ENCODE data around the gene AK1.
"Not testable (repeated sequence)": the region's sequence is repeated elsewhere in the genome, so short reads cannot be mapped to it uniquely, and the experiment has no call there.

Gene AK1

GRCh38 chr9:127845619-127846018, 31.9 kb downstream of the AK1 start:
- DNase-seq, result not testable (repeated sequence)

GRCh38 chr9:127844821-127845359, 32.6 kb downstream of the AK1 start:
- no peak for DNase-seq

- DNase-seq, result no peak
Observed at GRCh38 chr9:127841087-127841835, 36.2 kb downstream of the AK1 start.

- no peak for DNase-seq
Observed at GRCh38 chr9:127838375-127839078, 38.9 kb downstream of the AK1 start.

- no peak for DNase-seq
Observed at GRCh38 chr9:127837346-127837745, 40.1 kb downstream of the AK1 start.

- DNase-seq, result not testable (repeated sequence)
Observed at GRCh38 chr9:127836561-127836960, 40.9 kb downstream of the AK1 start.

GRCh38 chr9:127835991-127836516, 41.4 kb downstream of the AK1 start:
- DNase-seq, result peak; percentile 12

GRCh38 chr9:127833555-127833954, 43.9 kb downstream of the AK1 start:
- no peak for DNase-seq

- DNase-seq, result no peak
Observed at GRCh38 chr9:127832248-127832647, 45.2 kb downstream of the AK1 start.

- no peak for DNase-seq
Observed at GRCh38 chr9:127829205-127829906, 48.1 kb downstream of the AK1 start.

GRCh38 chr9:127828262-127829031, 49.0 kb downstream of the AK1 start:
- no peak for DNase-seq

- DNase-seq, result no peak
Observed at GRCh38 chr9:127826253-127826913, 51.1 kb downstream of the AK1 start.

- DNase-seq, result no peak
Observed at GRCh38 chr9:127825319-127826051, 52.0 kb downstream of the AK1 start.

GRCh38 chr9:127822108-127822507, 55.4 kb downstream of the AK1 start:
- no peak for DNase-seq

- DNase-seq, result no peak
Observed at GRCh38 chr9:127818574-127818973, 58.9 kb downstream of the AK1 start.

- no peak for DNase-seq
Observed at GRCh38 chr9:127817881-127818434, 59.5 kb downstream of the AK1 start.

GRCh38 chr9:127816728-127817127, 60.7 kb downstream of the AK1 start:
- no peak for DNase-seq
